Measurements from ENCODE around the gene MPRIP.
"Not testable (repeated sequence)": the region's sequence is repeated elsewhere in the genome, so short reads cannot be mapped to it uniquely, and the experiment has no call there.

Gene MPRIP

GRCh38 chr17:17013828-17014747, 28.2 kb upstream of the MPRIP start:
- DNase-seq, result not testable (repeated sequence)

- not testable (repeated sequence) for DNase-seq
These were observed 27.5 kb upstream of the MPRIP start for GRCh38 chr17:17014748-17015124.

- DNase-seq, result no peak
These were observed 27.0 kb upstream of the MPRIP start for GRCh38 chr17:17015230-17015629.

- not testable (repeated sequence) for DNase-seq
These were observed 25.8 kb upstream of the MPRIP start for GRCh38 chr17:17016199-17017197.

GRCh38 chr17:17017343-17018014, 24.8 kb upstream of the MPRIP start:
- DNase-seq, result no peak

GRCh38 chr17:17018021-17018441, 24.2 kb upstream of the MPRIP start:
- no peak for DNase-seq

- no peak for DNase-seq
These were observed 23.4 kb upstream of the MPRIP start for GRCh38 chr17:17018612-17019429.

GRCh38 chr17:17019430-17019762, 22.9 kb upstream of the MPRIP start:
- DNase-seq, result no peak

GRCh38 chr17:17019891-17020456, 22.3 kb upstream of the MPRIP start:
- DNase-seq, result no peak

- DNase-seq, result no peak
These were observed 21.4 kb upstream of the MPRIP start for GRCh38 chr17:17020821-17021193.

- no peak for DNase-seq
These were observed 20.9 kb upstream of the MPRIP start for GRCh38 chr17:17021194-17021863.

- DNase-seq, result no peak
These were observed 20.2 kb upstream of the MPRIP start for GRCh38 chr17:17022011-17022410.

- no peak for DNase-seq
These were observed 19.8 kb upstream of the MPRIP start for GRCh38 chr17:17022456-17022855.

- DNase-seq, result no peak
These were observed 17.4 kb upstream of the MPRIP start for GRCh38 chr17:17024778-17025300.

- no peak for DNase-seq
These were observed 16.6 kb upstream of the MPRIP start for GRCh38 chr17:17025621-17026020.

GRCh38 chr17:17026163-17026562, 16.1 kb upstream of the MPRIP start:
- DNase-seq, result no peak

- DNase-seq, result no peak
These were observed 14.7 kb upstream of the MPRIP start for GRCh38 chr17:17027442-17028058.

GRCh38 chr17:17028059-17028877, 14.0 kb upstream of the MPRIP start:
- no peak for DNase-seq

Data from right kidney (tissue), 1 donor.